Gastroesophageal sphincter (tissue), 3 donors: ENCODE results near the gene AKAP10.
"Not testable (repeated sequence)": the region's sequence is repeated elsewhere in the genome, so short reads cannot be mapped to it uniquely, and the experiment has no call there.

ENCODE experiments used
- EP300 ChIP-seq: sonication (generic); formaldehyde crosslinking; IDR thresholded peaks from one replicate; pipeline ENCODE4 v1.6.1; 2017; ENCODE audit warnings: antibody characterized with exemption, mild to moderate bottlenecking
- POLR2A ChIP-seq, 2 donors: fragments of 450-650 bp; IDR thresholded peaks; one replicate each; pipeline ENCODE4 v1.6.1; 2017; ENCODE audit warnings: antibody characterized with exemption in 2 of 2, mild to moderate bottlenecking in 2 of 2, moderate library complexity in 1 of 2
- POLR2AphosphoS5 ChIP-seq: sonication (generic); formaldehyde crosslinking; IDR thresholded peaks from one replicate; pipeline ENCODE4 v1.6.1; 2017; ENCODE audit warnings: antibody characterized with exemption
- TF ChIP-seq, protein P1 (sequence below), 4 experiments: fragments of 200-600 bp in 2 of 4; fragments of 450-650 bp in 2 of 4; sonication (generic) in 1 of 4; IDR thresholded peaks; one replicate each; pipeline ENCODE4 v1.5.1; 2017 to 2019; ENCODE audit warnings: antibody characterized with exemption in 4 of 4, mild to moderate bottlenecking in 2 of 4, moderate library complexity in 2 of 4

DNA sequence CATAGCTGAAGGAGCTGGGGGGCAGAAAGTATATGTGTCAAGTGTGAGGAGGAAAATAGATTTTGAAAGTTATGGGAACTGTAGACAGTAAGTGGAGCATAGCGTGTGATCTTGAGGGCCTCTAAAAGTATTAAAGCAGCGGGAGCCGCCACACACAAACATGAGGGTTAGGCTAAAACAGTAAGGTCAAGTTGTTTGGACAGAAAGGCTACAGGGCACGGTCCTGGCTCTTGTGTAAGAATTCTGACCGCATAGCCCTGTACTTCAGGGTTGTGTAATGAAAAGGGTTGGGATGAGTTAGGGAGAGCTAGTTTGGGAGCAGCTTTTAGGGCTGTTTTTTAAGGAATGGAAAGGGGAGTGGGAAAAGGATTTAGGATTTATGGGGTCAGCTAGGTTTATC, 87.1 kb downstream of the AKAP10 start:
- not testable (repeated sequence) for TF ChIP-seq POLR2A (IDR thresholded peaks at IDR 0.05); EP300; POLR2AphosphoS5
- TF ChIP-seq, protein P1, sequence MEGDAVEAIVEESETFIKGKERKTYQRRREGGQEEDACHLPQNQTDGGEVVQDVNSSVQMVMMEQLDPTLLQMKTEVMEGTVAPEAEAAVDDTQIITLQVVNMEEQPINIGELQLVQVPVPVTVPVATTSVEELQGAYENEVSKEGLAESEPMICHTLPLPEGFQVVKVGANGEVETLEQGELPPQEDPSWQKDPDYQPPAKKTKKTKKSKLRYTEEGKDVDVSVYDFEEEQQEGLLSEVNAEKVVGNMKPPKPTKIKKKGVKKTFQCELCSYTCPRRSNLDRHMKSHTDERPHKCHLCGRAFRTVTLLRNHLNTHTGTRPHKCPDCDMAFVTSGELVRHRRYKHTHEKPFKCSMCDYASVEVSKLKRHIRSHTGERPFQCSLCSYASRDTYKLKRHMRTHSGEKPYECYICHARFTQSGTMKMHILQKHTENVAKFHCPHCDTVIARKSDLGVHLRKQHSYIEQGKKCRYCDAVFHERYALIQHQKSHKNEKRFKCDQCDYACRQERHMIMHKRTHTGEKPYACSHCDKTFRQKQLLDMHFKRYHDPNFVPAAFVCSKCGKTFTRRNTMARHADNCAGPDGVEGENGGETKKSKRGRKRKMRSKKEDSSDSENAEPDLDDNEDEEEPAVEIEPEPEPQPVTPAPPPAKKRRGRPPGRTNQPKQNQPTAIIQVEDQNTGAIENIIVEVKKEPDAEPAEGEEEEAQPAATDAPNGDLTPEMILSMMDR (IDR thresholded peaks at IDR 0.05), result not testable (repeated sequence)
